Jurkat, Clone E6-1 (cell line): ENCODE measurements around the gene FNBP1L.
"Not testable (repeated sequence)": the region's sequence is repeated elsewhere in the genome, so short reads cannot be mapped to it uniquely, and the experiment has no call there.

ENCODE experiments used
- DNase-seq: peaks from one replicate; pipeline ENCODE4 v3.0.0-alpha.2; 2011; ENCODE audit warnings: low read depth, low spot score
- H3K4me3 ChIP-seq: 2 replicates; pipeline ENCODE4 v1.5.1; 2011; ENCODE audit warnings: mild to moderate bottlenecking, low read length, control low read depth, moderate library complexity

FNBP1L gene

GRCh38 chr1:93475681-93476080 is 27.8 kb downstream of the FNBP1L start:
- DNase-seq, result no peak
- no peak overlapping the region for H3K4me3 ChIP-seq

GRCh38 chr1:93479133-93479745 is 31.3 kb downstream of the FNBP1L start:
- not testable (repeated sequence) for H3K4me3 ChIP-seq, DNase-seq

GRCh38 chr1:93481899-93482298 is 34.0 kb downstream of the FNBP1L start:
- DNase-seq, H3K4me3 ChIP-seq: not testable (repeated sequence)

- no peak for DNase-seq
- no peak overlapping the region for H3K4me3 ChIP-seq
These were observed 35.3 kb downstream of the FNBP1L start for GRCh38 chr1:93483200-93483599.

GRCh38 chr1:93483606-93484005 is 35.7 kb downstream of the FNBP1L start:
- no peak for DNase-seq
- H3K4me3 ChIP-seq, result no peak overlapping the region

- DNase-seq, result no peak
- H3K4me3 ChIP-seq, result no peak overlapping the region
These were observed 40.3 kb downstream of the FNBP1L start for GRCh38 chr1:93488207-93488606.

GRCh38 chr1:93489756-93490155 is 41.8 kb downstream of the FNBP1L start:
- no peak for DNase-seq
- H3K4me3 ChIP-seq, result no peak overlapping the region

GRCh38 chr1:93490357-93490756 is 42.4 kb downstream of the FNBP1L start:
- H3K4me3 ChIP-seq, result no peak overlapping the region
- DNase-seq, result no peak

- H3K4me3 ChIP-seq, result no peak overlapping the region
- DNase-seq, result no peak
These were observed 48.0 kb downstream of the FNBP1L start for GRCh38 chr1:93495911-93496310.

GRCh38 chr1:93496520-93496919 is 48.6 kb downstream of the FNBP1L start:
- H3K4me3 ChIP-seq, result no peak overlapping the region
- no peak for DNase-seq

GRCh38 chr1:93499075-93499474 is 51.2 kb downstream of the FNBP1L start:
- DNase-seq, result no peak
- no peak overlapping the region for H3K4me3 ChIP-seq

GRCh38 chr1:93499533-93499932 is 51.6 kb downstream of the FNBP1L start:
- no peak overlapping the region for H3K4me3 ChIP-seq
- no peak for DNase-seq

- no peak for DNase-seq
- no peak overlapping the region for H3K4me3 ChIP-seq
These were observed 52.4 kb downstream of the FNBP1L start for GRCh38 chr1:93500275-93500674.

GRCh38 chr1:93501399-93501798 is 53.5 kb downstream of the FNBP1L start:
- DNase-seq, result no peak
- no peak overlapping the region for H3K4me3 ChIP-seq

GRCh38 chr1:93501829-93502369 is 54.0 kb downstream of the FNBP1L start:
- no peak for DNase-seq
- no peak overlapping the region for H3K4me3 ChIP-seq

- DNase-seq, result no peak
- H3K4me3 ChIP-seq, result no peak overlapping the region
These were observed 54.7 kb downstream of the FNBP1L start for GRCh38 chr1:93502571-93502970.

GRCh38 chr1:93503163-93503562 is 55.2 kb downstream of the FNBP1L start:
- DNase-seq, result no peak
- H3K4me3 ChIP-seq, result no peak overlapping the region

GRCh38 chr1:93503816-93504215 is 55.9 kb downstream of the FNBP1L start:
- no peak overlapping the region for H3K4me3 ChIP-seq
- DNase-seq, result no peak

- H3K4me3 ChIP-seq, result no peak overlapping the region
- no peak for DNase-seq
These were observed 56.5 kb downstream of the FNBP1L start for GRCh38 chr1:93504247-93505033.

GRCh38 chr1:93506126-93506525 is 58.2 kb downstream of the FNBP1L start:
- no peak for DNase-seq
- H3K4me3 ChIP-seq, result no peak overlapping the region

GRCh38 chr1:93516164-93516563 is 68.2 kb downstream of the FNBP1L start:
- DNase-seq, result no peak
- H3K4me3 ChIP-seq, result no peak overlapping the region
